Mucosa of descending colon (tissue), 3 donors: ENCODE measurements around the gene NRL. TPM values are rescaled to one million over a fixed set of nuclear protein-coding genes. Genes with fewer than 3 reads are reported as not detected.

Source experiments
- ATAC-seq: fragments of 200-7000 bp; cut with Tn5 transposase; one replicate; pipeline ENCODE4 v1.9.1; 2020; ENCODE audit warnings: mild to moderate bottlenecking, moderate library complexity
- DNase-seq, 3 donors: peaks; one replicate each; pipeline ENCODE4 v3.0.0-alpha.2; 2020
- H3K36me3 ChIP-seq: fragments of 200-600 bp; one replicate; pipeline ENCODE4 v1.8.0; 2021; ENCODE audit warnings: low read depth, mild to moderate bottlenecking
- H3K4me1 ChIP-seq: fragments of 200-600 bp; one replicate; pipeline ENCODE4 v1.8.0; 2021; ENCODE audit warnings: low read depth, mild to moderate bottlenecking
- H3K4me3 ChIP-seq: fragments of 200-600 bp; one replicate; pipeline ENCODE4 v1.8.0; 2021; ENCODE audit warnings: mild to moderate bottlenecking
- H3K9me3 ChIP-seq: fragments of 200-600 bp; one replicate; pipeline ENCODE4 v1.8.0; 2021; ENCODE audit warnings: mild to moderate bottlenecking
- intact Hi-C, 2 donors: fragments of 100-400 bp; cut with DNase I in 1 of 2; cut with micrococcal nuclease in 1 of 2; formaldehyde crosslinking; loops; one replicate each; pipeline versions ENCODE4 v1.11.0 to v1.11.1; 2022; cut with DNase I, micrococcal nuclease
- total RNA-seq, 3 donors: library from RNA; stranded (reverse); fragmentation: NEBNext Ultra II Directional in 2 of 3; extraction: Animal tissue kit (Norgen Biotek cat#: 25700) in 2 of 3; gene quantifications; one replicate each; pipeline versions ENCODE4 v1.2.1 to v1.2.4, GENCODE V29; 2021 to 2023
- TF ChIP-seq, protein P1 (sequence below): fragments of 200-600 bp; IDR thresholded peaks from one replicate; pipeline ENCODE4 v1.8.0; 2022; ENCODE audit warnings: antibody characterized with exemption, mild to moderate bottlenecking
- donor health status: DM: no; HTN: no; CAD: no; lungs with moderate emphysema.
- donor health status: DM: no; HTN: no; CAD: no.
- donor health status: DM: no; HTN: yes; CAD: no.

NRL gene
- total RNA-seq, 3 donors from 2014 or later: 2.3 to 4.5 (median 2.8) TPM

DNA sequence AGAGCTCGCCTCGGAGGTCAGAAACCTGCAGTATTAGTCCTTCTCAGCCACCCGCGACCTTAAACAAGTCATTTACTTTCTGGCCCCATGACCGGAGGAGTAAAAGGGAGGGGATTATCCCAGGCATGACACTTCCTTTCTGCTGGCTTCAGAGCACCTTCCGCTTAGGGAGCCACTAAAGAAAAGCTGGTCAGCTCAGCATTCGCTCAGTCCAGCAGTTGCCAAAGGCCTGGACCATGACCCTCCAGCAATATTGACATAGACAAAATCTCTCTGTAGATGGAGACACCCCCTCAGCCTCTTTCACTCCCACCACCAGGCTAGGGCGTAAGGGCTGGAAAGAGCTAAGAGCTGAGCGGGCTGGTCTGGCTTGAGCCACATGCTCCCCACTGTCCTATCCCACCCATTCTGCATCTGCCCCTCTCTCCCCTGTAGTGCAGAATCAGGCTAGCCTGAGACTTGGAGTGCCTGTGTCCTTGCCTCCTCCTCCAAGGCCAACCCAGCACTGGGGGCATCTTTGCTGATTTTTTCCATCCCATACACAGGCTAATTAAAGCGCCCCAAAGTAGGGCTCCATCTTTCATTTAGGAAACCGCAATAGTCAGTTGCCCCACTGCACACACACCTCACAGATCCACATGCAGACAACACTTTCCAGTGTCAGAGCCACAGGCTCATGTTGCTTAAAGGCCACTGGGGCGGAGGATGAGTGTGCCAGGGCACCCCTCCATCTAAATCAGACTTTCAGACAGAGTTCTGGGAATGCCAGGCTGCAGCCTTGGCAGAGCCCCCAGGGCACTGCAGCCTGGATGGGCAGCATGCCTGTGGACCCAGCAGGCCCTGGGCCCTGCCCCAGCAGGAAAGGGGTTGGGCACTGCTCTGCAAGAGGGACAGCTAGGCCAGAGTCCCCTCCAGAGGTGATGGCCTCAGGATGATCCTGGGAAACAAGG lies 47.3 kb downstream of the NRL start:
- intact Hi-C loops: no loop called here
- H3K36me3 ChIP-seq: no peaks in the 10 kb centered on the region
- no peak overlapping the region for H3K4me3 ChIP-seq
- TF ChIP-seq, protein P1, sequence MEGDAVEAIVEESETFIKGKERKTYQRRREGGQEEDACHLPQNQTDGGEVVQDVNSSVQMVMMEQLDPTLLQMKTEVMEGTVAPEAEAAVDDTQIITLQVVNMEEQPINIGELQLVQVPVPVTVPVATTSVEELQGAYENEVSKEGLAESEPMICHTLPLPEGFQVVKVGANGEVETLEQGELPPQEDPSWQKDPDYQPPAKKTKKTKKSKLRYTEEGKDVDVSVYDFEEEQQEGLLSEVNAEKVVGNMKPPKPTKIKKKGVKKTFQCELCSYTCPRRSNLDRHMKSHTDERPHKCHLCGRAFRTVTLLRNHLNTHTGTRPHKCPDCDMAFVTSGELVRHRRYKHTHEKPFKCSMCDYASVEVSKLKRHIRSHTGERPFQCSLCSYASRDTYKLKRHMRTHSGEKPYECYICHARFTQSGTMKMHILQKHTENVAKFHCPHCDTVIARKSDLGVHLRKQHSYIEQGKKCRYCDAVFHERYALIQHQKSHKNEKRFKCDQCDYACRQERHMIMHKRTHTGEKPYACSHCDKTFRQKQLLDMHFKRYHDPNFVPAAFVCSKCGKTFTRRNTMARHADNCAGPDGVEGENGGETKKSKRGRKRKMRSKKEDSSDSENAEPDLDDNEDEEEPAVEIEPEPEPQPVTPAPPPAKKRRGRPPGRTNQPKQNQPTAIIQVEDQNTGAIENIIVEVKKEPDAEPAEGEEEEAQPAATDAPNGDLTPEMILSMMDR: no peak
- H3K9me3 ChIP-seq: no peaks in the 10 kb centered on the region
- DNase-seq (peak in 2 of 3 donors; percentile 31 to 32), ATAC-seq (peak; percentile 57)
- peaks cover 20% of the 10 kb centered on the region for H3K4me1 ChIP-seq

DNA sequence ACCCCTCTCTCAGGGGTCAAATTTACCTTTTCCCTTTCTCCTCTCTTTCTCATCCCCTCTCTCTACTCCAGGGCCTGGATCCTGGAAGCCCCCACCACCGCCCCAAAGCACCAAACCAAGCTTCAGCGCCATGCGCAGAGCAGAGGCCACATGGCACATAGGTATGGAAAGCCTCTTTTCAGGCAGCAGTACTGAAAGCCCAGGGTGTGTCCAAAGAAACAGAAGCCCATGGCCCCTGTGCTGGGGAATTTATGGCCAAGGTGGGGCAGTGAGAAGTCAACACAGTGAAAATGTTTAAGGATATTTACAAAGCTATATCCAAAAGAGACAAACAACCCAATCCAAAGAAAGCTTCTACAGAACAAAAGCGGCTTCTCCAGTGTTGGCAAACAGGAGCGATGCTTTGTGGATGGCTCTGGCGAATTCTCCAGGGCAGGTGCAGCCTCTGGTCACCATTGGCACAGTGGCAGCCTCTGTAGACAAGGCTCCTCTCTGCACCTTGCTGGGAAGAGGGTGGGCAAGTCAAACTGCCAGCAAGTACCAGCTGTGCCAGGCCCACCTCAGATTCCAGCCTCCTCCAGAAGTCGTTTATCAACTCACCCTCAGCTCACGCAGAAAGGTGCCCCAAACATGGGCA lies 48.1 kb downstream of the NRL start:
- H3K9me3 ChIP-seq: no peaks in the 10 kb centered on the region
- H3K36me3 ChIP-seq: no peaks in the 10 kb centered on the region
- intact Hi-C loops: no loop called here
- peaks cover 18% of the 10 kb centered on the region for H3K4me1 ChIP-seq
- TF ChIP-seq, protein P1: no peak
- ATAC-seq (peak; percentile 80), DNase-seq (peak in 2 of 3 donors; percentile 58 to 67)
- H3K4me3 ChIP-seq: no peak overlapping the region

DNA sequence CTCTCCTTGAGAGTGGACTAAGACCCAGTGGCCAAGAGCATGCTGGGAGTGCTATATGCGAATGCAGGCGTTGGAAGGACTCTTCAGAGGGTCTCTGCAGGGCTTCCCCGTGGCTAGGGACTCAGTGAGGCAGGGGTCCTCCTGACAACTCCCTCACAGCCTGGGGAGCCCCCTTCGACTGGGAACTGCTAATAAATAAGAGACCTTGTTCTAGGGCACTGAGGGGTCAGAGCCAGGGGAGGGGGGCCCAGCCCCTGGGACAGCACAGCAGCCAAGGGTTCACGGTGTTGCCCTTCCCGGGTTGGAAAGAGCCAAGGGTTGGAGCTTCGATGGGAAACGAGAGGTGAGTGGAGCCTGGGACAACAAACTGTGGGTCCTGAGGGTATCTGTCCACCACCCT lies 49.3 kb downstream of the NRL start:
- H3K36me3 ChIP-seq: no peaks in the 10 kb centered on the region
- intact Hi-C loops: no loop called here
- no peak overlapping the region for H3K4me3 ChIP-seq
- H3K9me3 ChIP-seq: no peaks in the 10 kb centered on the region
- TF ChIP-seq, protein P1: no peak
- H3K4me1 ChIP-seq: peaks cover 18% of the 10 kb centered on the region
- no peak for DNase-seq
- no peak for ATAC-seq

DNA sequence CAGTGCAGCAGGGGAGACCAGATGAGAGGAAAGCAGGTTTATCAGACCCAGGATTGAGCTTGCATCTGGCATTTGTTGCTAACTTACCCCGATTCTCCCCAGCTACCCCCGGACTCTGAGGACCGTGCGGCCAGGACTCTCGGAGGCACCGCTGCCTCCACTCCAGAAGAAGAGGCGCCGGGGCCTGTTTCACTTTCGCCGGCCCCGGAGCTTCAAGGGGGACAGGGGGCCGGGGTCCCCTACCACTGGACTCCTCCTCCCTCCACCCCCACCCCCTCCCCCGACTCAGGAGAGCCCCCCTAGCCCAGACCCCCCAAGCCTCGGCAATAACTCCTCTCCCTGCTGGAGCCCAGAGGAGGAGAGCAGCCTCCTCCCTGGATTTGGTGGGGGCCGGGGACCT lies 49.9 kb downstream of the NRL start:
- DNase-seq (no peak), ATAC-seq (no peak)
- TF ChIP-seq, protein P1: no peak
- Histone ChIP-seq H3K9me3 (no peaks in the 10 kb centered on the region), H3K4me3 (no peak overlapping the region), H3K4me1 (peaks cover 18% of the 10 kb centered on the region), H3K36me3 (no peaks in the 10 kb centered on the region)
- intact Hi-C loops: no loop called here

DNA sequence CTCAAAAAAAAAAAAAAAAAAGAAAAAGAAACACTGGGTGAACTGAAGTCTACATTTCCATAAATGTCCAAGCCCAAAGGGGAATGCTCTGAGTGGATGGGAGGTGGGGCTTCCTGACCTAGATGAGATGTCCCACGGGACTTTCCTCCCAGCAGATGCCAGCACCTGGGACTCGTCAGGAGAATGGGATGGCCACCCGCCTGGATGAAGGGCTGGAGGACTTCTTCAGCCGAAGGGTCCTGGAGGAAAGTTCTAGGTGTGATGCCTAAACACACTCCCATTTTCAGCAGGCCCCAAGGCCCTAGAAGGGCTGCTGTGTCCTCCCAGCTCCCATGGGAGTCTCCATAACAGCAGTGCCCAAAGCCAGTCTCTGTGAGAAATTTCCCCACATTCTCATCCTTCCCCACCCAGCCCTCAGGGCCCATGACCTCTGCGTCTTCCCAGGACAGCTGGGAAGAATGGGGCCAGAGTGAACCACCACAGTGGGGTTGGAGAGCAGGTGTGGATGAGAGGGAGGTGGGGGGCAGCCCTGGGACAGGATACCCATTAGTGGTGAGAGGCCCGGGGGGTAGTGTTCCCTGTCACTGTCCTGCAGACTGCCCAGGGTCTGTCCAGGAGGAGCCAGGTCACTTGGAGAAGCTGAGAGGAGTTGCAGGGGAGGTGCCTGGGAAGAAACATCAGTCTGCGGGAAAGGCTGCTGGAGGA lies 50.5 kb downstream of the NRL start:
- Histone ChIP-seq H3K4me3 (no peak overlapping the region), H3K4me1 (peaks cover 18% of the 10 kb centered on the region), H3K36me3 (no peaks in the 10 kb centered on the region), H3K9me3 (no peaks in the 10 kb centered on the region)
- ATAC-seq (no peak), DNase-seq (peak in 1 of 3 donors; percentile 27)
- TF ChIP-seq, protein P1: no peak
- intact Hi-C loops: no loop called here
